KOPT-K1 (cell line): ENCODE measurements around the gene NEB.

Experiments
- H3K27ac ChIP-seq: fragments of 200-600 bp; sonication (generic); 2 replicates; pipeline ENCODE4 v1.5.1; 2016; ENCODE audit warnings: antibody characterized with exemption, mild to moderate bottlenecking, low read depth, low read length; ENCODE audit not compliant: poor library complexity, severe bottlenecking
- H3K36me3 ChIP-seq: fragments of 200-600 bp; sonication (generic); 2 replicates; pipeline ENCODE4 v1.5.1; 2017; ENCODE audit warnings: antibody characterized with exemption, mild to moderate bottlenecking, low read length, moderate library complexity; ENCODE audit not compliant: insufficient read depth
- H3K9me3 ChIP-seq: fragments of 200-600 bp; sonication (generic); 2 replicates; pipeline ENCODE4 v1.5.1; 2017; ENCODE audit warnings: antibody characterized with exemption, low read length, mild to moderate bottlenecking; ENCODE audit not compliant: insufficient read depth, poor library complexity, severe bottlenecking

Gene NEB

GRCh38 chr2:151459358-151459757 is 274.9 kb downstream of the NEB start:
- Histone ChIP-seq H3K36me3 (peaks cover 100% of the 10 kb centered on the region), H3K27ac (no peak overlapping the region), H3K9me3 (no peaks in the 10 kb centered on the region)

GRCh38 chr2:151439127-151439526 is 295.1 kb downstream of the NEB start:
- Histone ChIP-seq H3K27ac (no peak overlapping the region), H3K9me3 (no peaks in the 10 kb centered on the region), H3K36me3 (peaks cover 98% of the 10 kb centered on the region)

GRCh38 chr2:151438506-151438905 is 295.8 kb downstream of the NEB start:
- no peaks in the 10 kb centered on the region for H3K9me3 ChIP-seq
- no peak overlapping the region for H3K27ac ChIP-seq
- peaks cover 98% of the 10 kb centered on the region for H3K36me3 ChIP-seq

GRCh38 chr2:151437630-151438029 is 296.6 kb downstream of the NEB start:
- Histone ChIP-seq H3K36me3 (peaks cover 98% of the 10 kb centered on the region), H3K27ac (no peak overlapping the region), H3K9me3 (no peaks in the 10 kb centered on the region)
